Adrenal gland (tissue), 5 donors: ENCODE results near the gene MGAM2.

Source experiments
- POLR2A ChIP-seq, 2 donors: fragments of 450-650 bp; IDR thresholded peaks; one replicate each; pipeline ENCODE4 v1.6.1; 2017; ENCODE audit warnings: antibody characterized with exemption in 2 of 2, mild to moderate bottlenecking in 2 of 2, moderate library complexity in 1 of 2
- TF ChIP-seq, protein P1 (sequence below), 6 experiments: fragments of 450-650 bp in 4 of 6; fragments of 200-600 bp in 2 of 6; sonication (generic) in 1 of 6; IDR thresholded peaks; 1 replicate in 5 of 6; 2 replicates in 1 of 6; pipeline versions ENCODE4 v1.5.1 to v1.8.0; 2016 to 2021; ENCODE audit warnings: antibody characterized with exemption in 6 of 6, mild to moderate bottlenecking in 2 of 6, moderate library complexity in 1 of 6
- donor health status: DM: no; HTN: no; CAD: no.

GRCh38 chr7:142094861-142095260 is 16.7 kb upstream of the MGAM2 start:
- TF ChIP-seq, protein P1, sequence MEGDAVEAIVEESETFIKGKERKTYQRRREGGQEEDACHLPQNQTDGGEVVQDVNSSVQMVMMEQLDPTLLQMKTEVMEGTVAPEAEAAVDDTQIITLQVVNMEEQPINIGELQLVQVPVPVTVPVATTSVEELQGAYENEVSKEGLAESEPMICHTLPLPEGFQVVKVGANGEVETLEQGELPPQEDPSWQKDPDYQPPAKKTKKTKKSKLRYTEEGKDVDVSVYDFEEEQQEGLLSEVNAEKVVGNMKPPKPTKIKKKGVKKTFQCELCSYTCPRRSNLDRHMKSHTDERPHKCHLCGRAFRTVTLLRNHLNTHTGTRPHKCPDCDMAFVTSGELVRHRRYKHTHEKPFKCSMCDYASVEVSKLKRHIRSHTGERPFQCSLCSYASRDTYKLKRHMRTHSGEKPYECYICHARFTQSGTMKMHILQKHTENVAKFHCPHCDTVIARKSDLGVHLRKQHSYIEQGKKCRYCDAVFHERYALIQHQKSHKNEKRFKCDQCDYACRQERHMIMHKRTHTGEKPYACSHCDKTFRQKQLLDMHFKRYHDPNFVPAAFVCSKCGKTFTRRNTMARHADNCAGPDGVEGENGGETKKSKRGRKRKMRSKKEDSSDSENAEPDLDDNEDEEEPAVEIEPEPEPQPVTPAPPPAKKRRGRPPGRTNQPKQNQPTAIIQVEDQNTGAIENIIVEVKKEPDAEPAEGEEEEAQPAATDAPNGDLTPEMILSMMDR (IDR thresholded peaks at IDR 0.05) = no peak
- TF ChIP-seq POLR2A (IDR thresholded peaks at IDR 0.05) = no peak
